BJ (cell line): Measurements from ENCODE around the gene PPP1R3D. TPM values are rescaled to one million over a fixed set of nuclear protein-coding genes. Genes with fewer than 3 reads are reported as not detected.

Experiments
- CTCF ChIA-PET: fragments of 350-600 bp; formaldehyde crosslinking; extraction: SDS; loops from one replicate; lab custom pipeline; 2021; ENCODE audit warnings: antibody characterized with exemption, inconsistent platforms; lab: Yijun Ruan, JAX
- POLR2A ChIA-PET: fragments of 300-600 bp; sonication (Branson Sonifier 250); formaldehyde crosslinking; extraction: SDS; loops from one replicate; lab custom pipeline; 2021; ENCODE audit warnings: antibody characterized with exemption; lab: Charles Lee
- DNase-seq: peaks from one replicate; pipeline ENCODE4 v3.0.0-alpha.2; 2011; ENCODE audit warnings: low read depth
- H3K27me3 ChIP-seq: 2 replicates; pipeline ENCODE4 v1.6.0; 2011; ENCODE audit warnings: low read length; ENCODE audit not compliant: control insufficient read depth, insufficient read depth
- H3K36me3 ChIP-seq: 2 replicates; pipeline ENCODE4 v1.5.1; 2011; ENCODE audit warnings: low read length; ENCODE audit not compliant: control insufficient read depth, insufficient read depth
- H3K4me3 ChIP-seq: 2 replicates; pipeline ENCODE4 v1.5.1; 2011; ENCODE audit warnings: low read depth, mild to moderate bottlenecking, control low read depth, low read length
- CTCF ChIP-seq: IDR thresholded peaks from 2 replicates; pipeline ENCODE4 v1.5.1; 2011; ENCODE audit warnings: low read depth, mild to moderate bottlenecking, control low read depth, inconsistent platforms, low read length, moderate library complexity; ENCODE audit not compliant: insufficient read depth
- polyA plus RNA-seq: library from polyadenylated mRNA; depleted of rRNA; stranded (reverse); fragments of >200 nt; gene quantifications from 2 replicates; pipeline ENCODE4 v1.2.3, GENCODE V29; 2011

Gene PPP1R3D
- polyA plus RNA-seq, 1 experiment, result 2.9 TPM

GRCh38 chr20:59948828-59949720 lies 9.0 kb upstream of the PPP1R3D start:
- no peaks in the 10 kb centered on the region for H3K27me3 ChIP-seq
- H3K4me3 ChIP-seq, result no peak overlapping the region
- peaks cover 4% of the 10 kb centered on the region; the same call in 1 of the 2 replicates for H3K36me3 ChIP-seq
- ChIA-PET POLR2A (no interaction called here), CTCF (interaction anchor here (0.6 to 2.2 kb wide), 8 partner anchors 9 to 262 kb away, joined by 3 to 11 read pairs (median 6); partner anchors contain the start of genes FAM217B, PPP1R3D and SYCP2)
- DNase-seq, result no peak
- peak; percentile 67 for TF ChIP-seq CTCF

GRCh38 chr20:59948212-59948611 lies 8.1 kb upstream of the PPP1R3D start:
- POLR2A ChIA-PET, result no interaction called here
- Histone ChIP-seq H3K4me3 (no peak overlapping the region), H3K27me3 (no peaks in the 10 kb centered on the region), H3K36me3 (peaks cover 7% of the 10 kb centered on the region)
- CTCF ChIA-PET, result interaction anchor here (0.6 to 2.2 kb wide), 7 partner anchors 8 to 262 kb away, joined by 3 to 11 read pairs (median 4); partner anchors contain the start of genes FAM217B, PPP1R3D and SYCP2
- no peak for TF ChIP-seq CTCF
- DNase-seq, result no peak

- Histone ChIP-seq H3K4me3 (no peak overlapping the region), H3K27me3 (no peaks in the 10 kb centered on the region), H3K36me3 (peaks cover 7% of the 10 kb centered on the region)
- POLR2A ChIA-PET, result no interaction called here
- no peak for TF ChIP-seq CTCF
- DNase-seq, result no peak
- CTCF ChIA-PET, result interaction anchor here (1.1 to 1.7 kb wide), 5 partner anchors 8 to 259 kb away, joined by 3 to 9 read pairs (median 5); no protein-coding TSS in a partner anchor
These were observed 7.3 kb upstream of the PPP1R3D start for GRCh38 chr20:59947376-59947775.

GRCh38 chr20:59945731-59946130 lies 5.6 kb upstream of the PPP1R3D start:
- no peak for DNase-seq
- CTCF ChIA-PET, result interaction anchor here (0.9 to 3.9 kb wide), 4 partner anchors 9 to 162 kb away, joined by 3 to 23 read pairs (median 4); partner anchors contain the start of genes CDH26 and SYCP2
- POLR2A ChIA-PET, result no interaction called here
- no peaks in the 10 kb centered on the region for H3K27me3 ChIP-seq
- H3K4me3 ChIP-seq, result no peak overlapping the region
- peaks cover 7% of the 10 kb centered on the region for H3K36me3 ChIP-seq
- no peak for TF ChIP-seq CTCF

- ChIA-PET POLR2A (no interaction called here), CTCF (interaction anchor here (0.9 to 3.9 kb wide), 4 partner anchors 10 to 162 kb away, joined by 3 to 23 read pairs (median 4); partner anchors contain the start of genes CDH26 and SYCP2)
- H3K36me3 ChIP-seq, result peaks cover 7% of the 10 kb centered on the region
- no peak for TF ChIP-seq CTCF
- no peak for DNase-seq
- no peak overlapping the region for H3K4me3 ChIP-seq
- H3K27me3 ChIP-seq, result no peaks in the 10 kb centered on the region
These were observed 5.1 kb upstream of the PPP1R3D start for GRCh38 chr20:59945175-59945574.
